ENCODE data around the gene SEMA3D.

Gene SEMA3D

DNA sequence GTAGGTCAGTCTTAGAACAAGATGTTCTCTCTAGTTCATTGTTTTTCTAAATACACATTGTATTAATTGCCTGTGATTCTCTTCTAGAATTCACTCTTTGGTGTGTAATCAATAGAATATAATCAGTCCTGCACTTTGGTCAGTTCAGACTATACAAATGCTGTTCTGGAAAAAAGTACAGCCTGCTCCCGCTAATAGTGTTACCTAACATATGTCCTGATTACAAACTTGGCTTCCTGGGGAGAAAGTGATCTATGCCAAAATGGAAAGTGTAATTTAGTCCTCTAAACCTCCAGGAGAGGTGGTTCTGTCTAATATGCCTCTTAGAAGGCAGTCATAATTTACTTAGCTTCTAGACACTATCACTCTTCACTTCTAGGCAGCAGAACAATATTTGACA is 215.5 kb downstream of the SEMA3D start:
- no peak for DNase-seq

DNA sequence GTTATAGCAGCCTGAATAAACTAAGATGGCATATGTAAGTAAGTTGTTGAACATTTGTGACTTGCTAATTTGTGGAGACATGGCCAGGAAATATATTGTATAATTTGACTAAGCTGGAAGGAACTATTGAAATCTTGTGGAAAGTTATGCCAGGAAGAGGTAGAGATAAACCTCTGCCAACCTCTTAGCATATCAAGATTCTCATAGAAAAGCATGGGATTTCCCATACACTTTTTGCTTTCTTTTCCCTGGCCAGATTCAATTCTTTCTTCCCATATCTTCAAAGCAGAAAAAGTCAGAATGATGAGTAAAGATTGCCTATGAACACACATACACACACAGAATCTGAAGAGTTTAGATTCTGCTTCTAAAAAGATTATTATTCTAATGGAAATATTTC is 216.2 kb downstream of the SEMA3D start:
- DNase-seq = no peak

GRCh38 chr7:84953234-84953633 is 233.6 kb downstream of the SEMA3D start:
- no peak for DNase-seq

- no peak for DNase-seq
Observed at GRCh38 chr7:84950836-84951235, 236.0 kb downstream of the SEMA3D start.

DNA sequence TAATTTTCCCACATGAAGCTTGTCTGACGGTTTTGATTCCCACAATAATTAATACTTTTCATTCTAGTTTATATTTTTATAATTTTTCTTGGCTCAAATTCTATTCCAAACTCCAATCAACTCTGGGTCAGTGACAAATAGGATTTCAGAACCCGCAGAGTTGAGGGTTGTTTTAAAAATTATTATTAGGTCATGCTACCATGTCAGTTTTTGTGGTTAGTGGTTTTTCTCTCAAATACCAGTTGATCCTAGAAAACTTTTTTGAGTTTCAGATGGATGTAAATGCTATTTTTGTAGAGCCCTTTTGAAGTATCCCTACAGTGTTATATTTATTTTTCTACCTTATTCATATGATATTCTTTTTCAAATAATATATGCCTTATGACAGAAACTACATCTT is 237.4 kb downstream of the SEMA3D start:
- DNase-seq = no peak

DNA sequence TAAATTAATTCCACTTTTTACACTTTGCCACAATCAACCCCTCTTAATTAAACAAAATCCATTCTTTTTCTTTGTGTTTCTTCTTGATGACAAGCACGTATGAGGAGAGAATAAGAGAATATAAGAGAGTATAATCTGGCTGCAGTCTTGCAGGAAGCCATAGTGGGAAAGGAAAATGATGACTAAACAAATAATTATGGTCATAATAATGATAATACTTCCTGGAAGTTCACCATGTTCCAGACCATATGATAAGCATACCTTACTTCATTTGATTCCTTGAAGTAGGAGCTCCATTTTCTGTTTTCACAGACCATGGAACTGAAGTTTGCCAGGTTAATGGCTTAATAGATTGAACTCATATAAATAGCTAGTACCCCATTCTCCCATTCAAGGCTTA is 237.8 kb downstream of the SEMA3D start:
- DNase-seq = no peak

DNA sequence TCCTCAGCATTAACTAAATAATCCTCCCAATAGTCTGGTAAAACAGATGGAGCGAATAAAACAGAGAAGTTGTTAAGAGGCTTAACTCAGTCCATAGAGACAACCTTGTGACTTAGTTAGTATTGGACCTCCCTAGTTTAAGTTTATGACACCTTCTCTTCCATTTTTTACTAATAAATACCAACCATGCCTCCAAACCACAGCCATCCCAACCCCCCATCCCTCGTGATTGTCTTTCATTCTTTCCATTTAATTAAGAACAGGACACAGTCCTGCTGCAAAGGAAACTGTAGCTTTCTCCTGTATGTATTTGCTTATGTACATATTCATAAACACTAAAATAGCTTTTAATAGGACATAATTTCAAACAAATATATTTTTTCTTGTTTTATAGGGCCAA is 238.2 kb downstream of the SEMA3D start:
- DNase-seq = no peak

- no peak for DNase-seq
Observed at GRCh38 chr7:84946549-84946948, 240.3 kb downstream of the SEMA3D start.
